Epidermal melanocyte (primary cell): ENCODE results near the gene SUMF1.

Experiments used
- DNase-seq: peaks from one replicate; pipeline ENCODE4 v3.0.0; 2011; ENCODE audit warnings: low spot score; ENCODE audit not compliant: insufficient read length

Gene SUMF1

GRCh38 chr3:4497843-4498324 lies 30.8 kb upstream of the SUMF1 start:
- no peak for DNase-seq

GRCh38 chr3:4497005-4497692 lies 30.1 kb upstream of the SUMF1 start:
- no peak for DNase-seq

GRCh38 chr3:4496087-4496452 lies 29.0 kb upstream of the SUMF1 start:
- DNase-seq: no peak

- DNase-seq: no peak
These were observed 28.4 kb upstream of the SUMF1 start for GRCh38 chr3:4495294-4496086.

GRCh38 chr3:4494895-4495264 lies 27.8 kb upstream of the SUMF1 start:
- DNase-seq: no peak

GRCh38 chr3:4493941-4494894 lies 27.1 kb upstream of the SUMF1 start:
- DNase-seq: no peak

- DNase-seq: peak; percentile 91
These were observed 26.2 kb upstream of the SUMF1 start, which contains the start of gene ITPR1 for GRCh38 chr3:4493014-4493940. Gene ITPR1 (plus strand): TSS chr3:4493348. CDS start chr3:4516492, 23,144 bp downstream.

- DNase-seq: no peak
These were observed 25.3 kb upstream of the SUMF1 start for GRCh38 chr3:4492208-4493013.

GRCh38 chr3:4491855-4492207 lies 24.8 kb upstream of the SUMF1 start:
- no peak for DNase-seq

- DNase-seq: no peak
These were observed 11.2 kb upstream of the SUMF1 start for GRCh38 chr3:4478261-4478660.

GRCh38 chr3:4476496-4476895 lies 9.4 kb upstream of the SUMF1 start:
- no peak for DNase-seq

- DNase-seq: no peak
These were observed 8.7 kb upstream of the SUMF1 start for GRCh38 chr3:4475804-4476203.

- no peak for DNase-seq
These were observed 7.8 kb upstream of the SUMF1 start for GRCh38 chr3:4474683-4475490.

GRCh38 chr3:4472766-4473165 lies 5.7 kb upstream of the SUMF1 start:
- no peak for DNase-seq

- no peak for DNase-seq
These were observed 5.2 kb upstream of the SUMF1 start for GRCh38 chr3:4472312-4472711.

- DNase-seq: no peak
These were observed 4.8 kb upstream of the SUMF1 start for GRCh38 chr3:4471907-4472306.

GRCh38 chr3:4467522-4467867 lies 426 bp upstream of the SUMF1 start:
- no peak for DNase-seq

- no peak for DNase-seq
These were observed 2.5 kb downstream of the SUMF1 start for GRCh38 chr3:4464576-4464975.

- DNase-seq: no peak
These were observed 4.6 kb downstream of the SUMF1 start for GRCh38 chr3:4462369-4463040.
